ENCODE measurements around the gene BPTF. TPM values are rescaled to one million over a fixed set of nuclear protein-coding genes. Genes with fewer than 3 reads are reported as not detected.

Gene BPTF
- total and polyA plus RNA-seq, 2 of the 13 experiments (the other 11 are each of a cell fraction or from before 2014, with no cell fraction given), result 43.5 to 66.1 TPM

DNA sequence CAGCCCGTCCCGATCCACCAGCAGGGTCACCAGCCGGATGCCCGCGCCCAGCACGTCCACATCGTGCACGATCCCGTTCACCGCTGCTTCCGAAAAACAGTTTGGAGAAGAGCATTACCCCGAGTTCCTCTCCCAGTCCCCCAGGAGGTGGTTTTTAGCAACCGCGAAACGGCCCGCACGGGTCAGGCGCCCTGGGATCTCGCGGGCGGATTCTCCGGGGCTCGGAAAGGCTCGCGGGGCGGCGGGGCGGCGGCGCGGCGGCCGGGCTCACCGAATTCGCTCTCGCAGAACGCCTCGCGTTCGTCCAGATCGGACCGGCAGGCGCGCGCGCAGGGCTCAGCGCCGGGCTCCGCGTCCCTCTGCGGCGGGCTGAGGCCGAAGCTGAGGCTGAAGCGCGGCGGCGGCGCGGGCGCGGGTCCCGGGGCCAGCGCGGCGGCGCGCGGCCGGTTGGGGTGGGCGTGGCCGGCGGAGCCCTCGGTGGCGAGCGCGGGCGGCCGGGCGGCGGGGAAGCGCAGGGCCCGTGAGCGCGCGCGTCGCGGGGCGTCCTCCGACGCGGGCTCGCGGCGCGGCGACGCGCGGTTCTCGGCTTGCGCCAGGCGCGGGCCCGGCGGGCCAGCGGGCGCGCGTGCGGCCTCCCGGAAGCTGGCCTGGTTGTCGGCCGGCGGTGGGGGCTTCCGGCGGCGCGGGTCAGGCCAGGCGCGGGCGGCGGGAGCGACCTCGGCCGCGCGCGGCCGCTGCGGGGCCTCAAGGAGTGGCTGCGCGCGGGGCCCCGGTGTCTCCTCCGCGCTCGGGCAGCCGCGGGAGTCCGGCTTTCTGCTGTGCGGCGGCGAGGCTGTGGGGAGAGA, 168.1 kb downstream of the BPTF start (continued):
- TF ChIP-seq ZSCAN25 (CRISPR knock-in tag; IDR thresholded peaks at IDR 0.05), result no peak
- TF ChIP-seq HMGA1 (CRISPR knock-in tag; conservative IDR thresholded peaks at IDR 0.05), result no peak
- no peak for TF ChIP-seq SP2 (CRISPR knock-in tag; IDR thresholded peaks at IDR 0.05)
- TF ChIP-seq, protein P1, sequence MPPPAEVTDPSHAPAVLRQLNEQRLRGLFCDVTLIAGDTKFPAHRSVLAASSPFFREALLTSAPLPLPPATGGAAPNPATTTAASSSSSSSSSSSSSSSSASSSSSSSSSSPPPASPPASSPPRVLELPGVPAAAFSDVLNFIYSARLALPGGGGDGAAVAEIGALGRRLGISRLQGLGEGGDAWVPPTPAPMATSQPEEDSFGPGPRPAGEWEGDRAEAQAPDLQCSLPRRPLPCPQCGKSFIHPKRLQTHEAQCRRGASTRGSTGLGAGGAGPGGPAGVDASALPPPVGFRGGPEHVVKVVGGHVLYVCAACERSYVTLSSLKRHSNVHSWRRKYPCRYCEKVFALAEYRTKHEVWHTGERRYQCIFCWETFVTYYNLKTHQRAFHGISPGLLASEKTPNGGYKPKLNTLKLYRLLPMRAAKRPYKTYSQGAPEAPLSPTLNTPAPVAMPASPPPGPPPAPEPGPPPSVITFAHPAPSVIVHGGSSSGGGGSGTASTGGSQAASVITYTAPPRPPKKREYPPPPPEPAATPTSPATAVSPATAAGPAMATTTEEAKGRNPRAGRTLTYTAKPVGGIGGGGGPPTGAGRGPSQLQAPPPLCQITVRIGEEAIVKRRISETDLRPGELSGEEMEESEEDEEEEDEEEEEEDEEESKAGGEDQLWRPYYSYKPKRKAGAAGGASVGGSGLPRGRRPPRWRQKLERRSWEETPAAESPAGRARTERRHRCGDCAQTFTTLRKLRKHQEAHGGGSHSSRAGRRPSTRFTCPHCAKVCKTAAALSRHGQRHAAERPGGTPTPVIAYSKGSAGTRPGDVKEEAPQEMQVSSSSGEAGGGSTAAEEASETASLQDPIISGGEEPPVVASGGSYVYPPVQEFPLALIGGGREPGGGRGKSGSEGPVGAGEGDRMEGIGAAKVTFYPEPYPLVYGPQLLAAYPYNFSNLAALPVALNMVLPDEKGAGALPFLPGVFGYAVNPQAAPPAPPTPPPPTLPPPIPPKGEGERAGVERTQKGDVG (CRISPR knock-in tag; IDR thresholded peaks at IDR 0.05; ENCODE audit: borderline replicate concordance), result no peak
- TF ChIP-seq ZNF550 (CRISPR knock-in tag; IDR thresholded peaks at IDR 0.05; ENCODE audit: borderline replicate concordance), result no peak
- no peak for TF ChIP-seq ZSCAN30 (CRISPR knock-in tag; IDR thresholded peaks at IDR 0.05)
- no peak for TF ChIP-seq CHCHD3 (CRISPR knock-in tag; IDR thresholded peaks at IDR 0.05)
- TF ChIP-seq ZNF367 (CRISPR knock-in tag; IDR thresholded peaks at IDR 0.05; ENCODE audit: borderline replicate concordance), result no peak
- TF ChIP-seq PHF5A (CRISPR knock-in tag; IDR thresholded peaks at IDR 0.05; ENCODE audit: low read depth, unreplicated experiment), result peak; percentile 20
- 0 out of 2 replicates have a peak, but pooled peaks have one; percentile 30 for TF ChIP-seq ZNF556 (CRISPR knock-in tag; IDR thresholded peaks at IDR 0.05; ENCODE audit: borderline replicate concordance)
- TF ChIP-seq, protein P2, sequence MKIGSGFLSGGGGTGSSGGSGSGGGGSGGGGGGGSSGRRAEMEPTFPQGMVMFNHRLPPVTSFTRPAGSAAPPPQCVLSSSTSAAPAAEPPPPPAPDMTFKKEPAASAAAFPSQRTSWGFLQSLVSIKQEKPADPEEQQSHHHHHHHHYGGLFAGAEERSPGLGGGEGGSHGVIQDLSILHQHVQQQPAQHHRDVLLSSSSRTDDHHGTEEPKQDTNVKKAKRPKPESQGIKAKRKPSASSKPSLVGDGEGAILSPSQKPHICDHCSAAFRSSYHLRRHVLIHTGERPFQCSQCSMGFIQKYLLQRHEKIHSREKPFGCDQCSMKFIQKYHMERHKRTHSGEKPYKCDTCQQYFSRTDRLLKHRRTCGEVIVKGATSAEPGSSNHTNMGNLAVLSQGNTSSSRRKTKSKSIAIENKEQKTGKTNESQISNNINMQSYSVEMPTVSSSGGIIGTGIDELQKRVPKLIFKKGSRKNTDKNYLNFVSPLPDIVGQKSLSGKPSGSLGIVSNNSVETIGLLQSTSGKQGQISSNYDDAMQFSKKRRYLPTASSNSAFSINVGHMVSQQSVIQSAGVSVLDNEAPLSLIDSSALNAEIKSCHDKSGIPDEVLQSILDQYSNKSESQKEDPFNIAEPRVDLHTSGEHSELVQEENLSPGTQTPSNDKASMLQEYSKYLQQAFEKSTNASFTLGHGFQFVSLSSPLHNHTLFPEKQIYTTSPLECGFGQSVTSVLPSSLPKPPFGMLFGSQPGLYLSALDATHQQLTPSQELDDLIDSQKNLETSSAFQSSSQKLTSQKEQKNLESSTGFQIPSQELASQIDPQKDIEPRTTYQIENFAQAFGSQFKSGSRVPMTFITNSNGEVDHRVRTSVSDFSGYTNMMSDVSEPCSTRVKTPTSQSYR (CRISPR knock-in tag; IDR thresholded peaks at IDR 0.05; ENCODE audit: borderline replicate concordance), result no peak
- no peak for TF ChIP-seq ZNF775 (CRISPR knock-in tag; IDR thresholded peaks at IDR 0.05; ENCODE audit: borderline replicate concordance)
- TF ChIP-seq, protein P3, sequence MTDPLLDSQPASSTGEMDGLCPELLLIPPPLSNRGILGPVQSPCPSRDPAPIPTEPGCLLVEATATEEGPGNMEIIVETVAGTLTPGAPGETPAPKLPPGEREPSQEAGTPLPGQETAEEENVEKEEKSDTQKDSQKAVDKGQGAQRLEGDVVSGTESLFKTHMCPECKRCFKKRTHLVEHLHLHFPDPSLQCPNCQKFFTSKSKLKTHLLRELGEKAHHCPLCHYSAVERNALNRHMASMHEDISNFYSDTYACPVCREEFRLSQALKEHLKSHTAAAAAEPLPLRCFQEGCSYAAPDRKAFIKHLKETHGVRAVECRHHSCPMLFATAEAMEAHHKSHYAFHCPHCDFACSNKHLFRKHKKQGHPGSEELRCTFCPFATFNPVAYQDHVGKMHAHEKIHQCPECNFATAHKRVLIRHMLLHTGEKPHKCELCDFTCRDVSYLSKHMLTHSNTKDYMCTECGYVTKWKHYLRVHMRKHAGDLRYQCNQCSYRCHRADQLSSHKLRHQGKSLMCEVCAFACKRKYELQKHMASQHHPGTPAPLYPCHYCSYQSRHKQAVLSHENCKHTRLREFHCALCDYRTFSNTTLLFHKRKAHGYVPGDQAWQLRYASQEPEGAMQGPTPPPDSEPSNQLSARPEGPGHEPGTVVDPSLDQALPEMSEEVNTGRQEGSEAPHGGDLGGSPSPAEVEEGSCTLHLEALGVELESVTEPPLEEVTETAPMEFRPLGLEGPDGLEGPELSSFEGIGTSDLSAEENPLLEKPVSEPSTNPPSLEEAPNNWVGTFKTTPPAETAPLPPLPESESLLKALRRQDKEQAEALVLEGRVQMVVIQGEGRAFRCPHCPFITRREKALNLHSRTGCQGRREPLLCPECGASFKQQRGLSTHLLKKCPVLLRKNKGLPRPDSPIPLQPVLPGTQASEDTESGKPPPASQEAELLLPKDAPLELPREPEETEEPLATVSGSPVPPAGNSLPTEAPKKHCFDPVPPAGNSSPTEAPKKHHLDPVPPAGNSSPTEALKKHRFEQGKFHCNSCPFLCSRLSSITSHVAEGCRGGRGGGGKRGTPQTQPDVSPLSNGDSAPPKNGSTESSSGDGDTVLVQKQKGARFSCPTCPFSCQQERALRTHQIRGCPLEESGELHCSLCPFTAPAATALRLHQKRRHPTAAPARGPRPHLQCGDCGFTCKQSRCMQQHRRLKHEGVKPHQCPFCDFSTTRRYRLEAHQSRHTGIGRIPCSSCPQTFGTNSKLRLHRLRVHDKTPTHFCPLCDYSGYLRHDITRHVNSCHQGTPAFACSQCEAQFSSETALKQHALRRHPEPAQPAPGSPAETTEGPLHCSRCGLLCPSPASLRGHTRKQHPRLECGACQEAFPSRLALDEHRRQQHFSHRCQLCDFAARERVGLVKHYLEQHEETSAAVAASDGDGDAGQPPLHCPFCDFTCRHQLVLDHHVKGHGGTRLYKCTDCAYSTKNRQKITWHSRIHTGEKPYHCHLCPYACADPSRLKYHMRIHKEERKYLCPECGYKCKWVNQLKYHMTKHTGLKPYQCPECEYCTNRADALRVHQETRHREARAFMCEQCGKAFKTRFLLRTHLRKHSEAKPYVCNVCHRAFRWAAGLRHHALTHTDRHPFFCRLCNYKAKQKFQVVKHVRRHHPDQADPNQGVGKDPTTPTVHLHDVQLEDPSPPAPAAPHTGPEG (CRISPR knock-in tag; IDR thresholded peaks at IDR 0.05), result 0 out of 2 replicates have a peak, but pooled peaks have one; percentile 6
- TF ChIP-seq TAF1 (CRISPR knock-in tag; IDR thresholded peaks at IDR 0.05), result peak; percentile 30; the same call in 1 of the 2 replicates
- TF ChIP-seq AHR (CRISPR knock-in tag; IDR thresholded peaks at IDR 0.05), result no peak; the same call in 1 of the 2 replicates
- no peak for TF ChIP-seq ZNF24 (IDR thresholded peaks at IDR 0.05)
- no peak for TF ChIP-seq ZNF790 (CRISPR knock-in tag; IDR thresholded peaks at IDR 0.05; ENCODE audit: borderline replicate concordance)

Data from HepG2 (cell line).